Activated CD8-positive, alpha-beta memory T cell treated with anti-CD3 and anti-CD28 coated beads for 36 hours (primary cell): ENCODE results near the gene CDCP2. TPM values are rescaled to one million over a fixed set of nuclear protein-coding genes. Genes with fewer than 3 reads are reported as not detected.
"Not testable (repeated sequence)": the region's sequence is repeated elsewhere in the genome, so short reads cannot be mapped to it uniquely, and the experiment has no call there.

Experiments used
- CTCF ChIA-PET: fragments of 350-600 bp; sonication (Branson Sonifier 250); formaldehyde crosslinking; loops from one replicate; lab custom pipeline; 2021; ENCODE audit warnings: antibody characterized with exemption; lab: Charles Lee
- POLR2A ChIA-PET: fragments of 350-600 bp; sonication (Branson Sonifier 250); formaldehyde crosslinking; loops from one replicate; lab custom pipeline; 2021; ENCODE audit warnings: antibody characterized with exemption; lab: Charles Lee
- total RNA-seq, 2 experiments: library from RNA; stranded (reverse); gene quantifications; one replicate each; pipeline ENCODE4 v1.2.3, GENCODE V29; 2021

CDCP2 gene
- total RNA-seq, 2 experiments from 2014 or later = not detected

GRCh38 chr1:54171016-54171415, 18.2 kb upstream of the CDCP2 start:
- ChIA-PET CTCF (no interaction called here), POLR2A (no interaction called here)

- CTCF ChIA-PET = no interaction called here
- POLR2A ChIA-PET = no interaction called here
Observed at GRCh38 chr1:54169068-54169467, 16.3 kb upstream of the CDCP2 start.

GRCh38 chr1:54168206-54168965, 15.6 kb upstream of the CDCP2 start:
- POLR2A ChIA-PET = interaction anchor here (0.6 kb wide), 1 partner anchor 405 kb away, joined by 6 read pairs; no protein-coding TSS in a partner anchor

GRCh38 chr1:54167422-54168139, 14.8 kb upstream of the CDCP2 start:
- CTCF ChIA-PET = interaction anchor here (1.7 kb wide), 1 partner anchor 322 kb away, joined by 5 read pairs; no protein-coding TSS in a partner anchor

More at GRCh38 chr1:54168206-54168965, 15.6 kb upstream of the CDCP2 start:
- CTCF ChIA-PET = interaction anchor here (1.7 kb wide), 1 partner anchor 321 kb away, joined by 5 read pairs; no protein-coding TSS in a partner anchor

GRCh38 chr1:54166357-54166756, 13.6 kb upstream of the CDCP2 start:
- POLR2A ChIA-PET, CTCF ChIA-PET: not testable (repeated sequence)

More at GRCh38 chr1:54167422-54168139, 14.8 kb upstream of the CDCP2 start:
- POLR2A ChIA-PET = interaction anchor here (0.6 kb wide), 1 partner anchor 406 kb away, joined by 6 read pairs; no protein-coding TSS in a partner anchor

GRCh38 chr1:54165146-54165545, 12.3 kb upstream of the CDCP2 start:
- ChIA-PET POLR2A (no interaction called here), CTCF (no interaction called here)

- POLR2A ChIA-PET = no interaction called here
- CTCF ChIA-PET = no interaction called here
Observed at GRCh38 chr1:54163573-54163972, 10.8 kb upstream of the CDCP2 start.

- ChIA-PET CTCF (no interaction called here), POLR2A (no interaction called here)
Observed at GRCh38 chr1:54163051-54163450, 10.3 kb upstream of the CDCP2 start.

- ChIA-PET CTCF (no interaction called here), POLR2A (no interaction called here)
Observed at GRCh38 chr1:54161495-54162168, 8.8 kb upstream of the CDCP2 start.

GRCh38 chr1:54160351-54160750, 7.6 kb upstream of the CDCP2 start:
- ChIA-PET CTCF (no interaction called here), POLR2A (no interaction called here)

- CTCF ChIA-PET = no interaction called here
- POLR2A ChIA-PET = no interaction called here
Observed at GRCh38 chr1:54159733-54160316, 7.0 kb upstream of the CDCP2 start.

GRCh38 chr1:54158071-54158470, 5.3 kb upstream of the CDCP2 start:
- ChIA-PET CTCF (no interaction called here), POLR2A (no interaction called here)

- ChIA-PET POLR2A (no interaction called here), CTCF (no interaction called here)
Observed at GRCh38 chr1:54157401-54157800, 4.6 kb upstream of the CDCP2 start.

- ChIA-PET CTCF (no interaction called here), POLR2A (no interaction called here)
Observed at GRCh38 chr1:54156986-54157385, 4.2 kb upstream of the CDCP2 start.

- ChIA-PET POLR2A (no interaction called here), CTCF (no interaction called here)
Observed at GRCh38 chr1:54156201-54156600, 3.4 kb upstream of the CDCP2 start.

GRCh38 chr1:54153535-54154439, 987 bp upstream of the CDCP2 start:
- POLR2A ChIA-PET = no interaction called here

GRCh38 chr1:54151013-54151412, 1.8 kb downstream of the CDCP2 start:
- CTCF ChIA-PET = no interaction called here
- POLR2A ChIA-PET = no interaction called here

More at GRCh38 chr1:54153535-54154439, 987 bp upstream of the CDCP2 start:
- CTCF ChIA-PET = no interaction called here

- POLR2A ChIA-PET = no interaction called here
- CTCF ChIA-PET = no interaction called here
Observed at GRCh38 chr1:54149734-54150133, 3.1 kb downstream of the CDCP2 start.

- ChIA-PET POLR2A (no interaction called here), CTCF (no interaction called here)
Observed at GRCh38 chr1:54144366-54144765, 8.4 kb downstream of the CDCP2 start.
